SK-N-MC (cell line): Measurements from ENCODE around the gene ZNF407.

ENCODE experiments used
- EZH2 ChIP-seq: fragments of 200-600 bp; sonication (generic); IDR thresholded peaks from one replicate; pipeline ENCODE4 v1.6.1; 2017; ENCODE audit warnings: antibody characterized with exemption
- POLR2AphosphoS5 ChIP-seq: IDR thresholded peaks from 2 replicates; pipeline ENCODE4 v1.6.1; 2012; ENCODE audit warnings: mild to moderate bottlenecking, low read depth, low read length, borderline replicate concordance

DNA sequence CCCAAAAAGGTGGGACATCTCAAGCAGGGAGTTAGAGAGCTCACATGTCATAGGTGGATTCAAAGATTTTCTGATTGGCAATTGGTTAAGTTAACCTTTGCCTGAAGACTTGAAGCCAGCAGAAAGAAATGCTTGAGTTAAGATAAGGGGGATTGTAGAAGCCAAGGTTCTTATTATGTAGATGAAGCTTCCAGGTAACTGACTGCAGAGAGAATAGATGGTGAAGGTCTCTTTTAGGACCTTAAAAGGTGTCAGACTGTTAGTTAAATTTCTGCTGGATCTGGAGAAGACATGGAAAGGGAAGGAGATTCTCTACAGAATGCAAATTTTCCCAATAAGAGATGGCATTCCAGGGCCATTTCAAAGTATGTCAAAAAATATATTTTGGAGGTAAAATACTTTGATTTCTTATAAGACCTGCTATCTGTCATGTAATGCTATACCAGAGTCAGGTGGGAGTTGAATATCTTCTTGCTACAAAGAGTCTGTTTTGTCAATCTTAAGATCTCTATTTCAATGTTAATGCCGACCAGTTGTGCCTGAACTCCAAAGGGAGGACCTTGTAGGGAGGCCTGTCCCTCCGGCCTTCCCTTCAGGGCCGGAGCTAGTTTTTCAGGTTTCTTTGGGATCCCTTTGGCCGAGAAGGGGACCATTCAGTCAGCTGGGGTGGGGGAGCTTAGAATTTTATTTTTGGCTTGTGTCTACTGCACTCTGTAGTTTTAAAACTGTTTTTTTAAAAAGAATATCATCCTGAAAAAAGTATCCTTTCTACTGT lies 330.7 kb downstream of the ZNF407 start:
- TF ChIP-seq EZH2 (no peak), POLR2AphosphoS5 (no peak)
